H1 (cell line): ENCODE data around the gene PRDM15. TPM values are rescaled to one million over a fixed set of nuclear protein-coding genes. Genes with fewer than 3 reads are reported as not detected.

Experiments
- CHD1 ChIP-seq: IDR thresholded peaks from 2 replicates; pipeline ENCODE4 v1.6.1; 2012; ENCODE audit warnings: low read depth, low read length, improper control_type of control experiment
- CTBP2 ChIP-seq: IDR thresholded peaks from 2 replicates; pipeline ENCODE4 v1.7.0; 2011; ENCODE audit warnings: borderline replicate concordance, mild to moderate bottlenecking, moderate library complexity, mixed read lengths, low read length; ENCODE audit not compliant: insufficient read depth, insufficient read length
- NANOG ChIP-seq: IDR thresholded peaks from 2 replicates; pipeline ENCODE4 v1.6.1; 2011; ENCODE audit warnings: low read length, low read depth, mild to moderate bottlenecking, inconsistent platforms; ENCODE audit not compliant: insufficient read depth, poor library complexity, severe bottlenecking
- RXRA ChIP-seq: IDR thresholded peaks from 2 replicates; pipeline ENCODE4 v1.6.1; 2011; ENCODE audit warnings: low read depth, mild to moderate bottlenecking, low read length, moderate library complexity; ENCODE audit not compliant: insufficient read depth
- SIN3A ChIP-seq, 2 experiments: IDR thresholded peaks in 1 of 2; conservative IDR thresholded peaks in 1 of 2; 2 replicates each; pipeline ENCODE4 v1.6.1; 2011 to 2012; ENCODE audit warnings: low read length in 2 of 2, improper control_type of control experiment in 1 of 2, low read depth in 1 of 2, mild to moderate bottlenecking in 1 of 2
- TAF1 ChIP-seq: IDR thresholded peaks from 2 replicates; pipeline ENCODE4 v1.6.1; 2011; ENCODE audit warnings: mild to moderate bottlenecking, low read depth, low read length
- polyA plus RNA-seq, 7 experiments: library from polyadenylated mRNA; depleted of rRNA in 3 of 7; stranded (reverse) in 5 of 7; unstranded in 2 of 7; fragments of >200 nt in 5 of 7; fragments of 200-250 nt in 2 of 7; gene quantifications; 1 replicate in 5 of 7; 2 replicates in 1 of 7; 4 replicates in 1 of 7; pipeline versions ENCODE4 v1.2.1 to v1.2.3, GENCODE V29; 2011 to 2013; ENCODE audit warnings: missing spikeins in 2 of 7, mixed read lengths in 2 of 7
- total RNA-seq: library from RNA; stranded (reverse); fragmentation: NEBNext Ultra II Directional; extraction: Animal tissue kit (Norgen Biotek cat#: 25700); gene quantifications from 2 replicates; pipeline ENCODE4 v1.2.1, GENCODE V29; 2021

Gene PRDM15
- total and polyA plus RNA-seq, 2 of the 8 experiments (the other 6 are each of a cell fraction or from before 2014, with no cell fraction given) = 9.7 to 10.5 TPM

DNA sequence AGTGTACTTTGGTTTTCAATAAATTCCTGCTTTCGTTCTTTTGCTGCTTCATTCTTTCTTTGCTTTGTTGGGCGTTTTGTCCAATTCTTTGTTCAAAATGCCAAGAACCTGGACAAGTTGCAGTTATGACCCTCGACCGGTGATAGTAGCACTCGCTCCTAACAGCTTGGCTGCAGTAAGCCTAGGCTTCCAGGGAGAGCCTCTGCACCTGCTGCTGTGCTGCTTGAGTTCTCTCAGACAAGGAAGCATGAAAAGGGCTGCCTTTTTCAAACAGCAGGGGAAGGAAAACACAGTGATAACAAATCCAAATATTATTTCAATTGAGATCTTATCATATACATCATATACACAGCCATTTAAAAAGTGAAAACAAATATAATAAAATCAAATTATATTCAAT, 99.5 kb downstream of the PRDM15 start (continued):
- TF ChIP-seq SIN3A (conservative IDR thresholded peaks at IDR 0.05 in 1 of 2, IDR thresholded peaks at IDR 0.05 in 1 of 2; ENCODE audit: low read depth in 1 of 2, low read length in 2 of 2) (no peak), CHD1 (no peak), NANOG (no peak), TAF1 (no peak), CTBP2 (no peak), RXRA (no peak)
